GM12878 (cell line): ENCODE measurements around the gene IFNG-AS1. TPM values are rescaled to one million over a fixed set of nuclear protein-coding genes. Genes with fewer than 3 reads are reported as not detected.

ENCODE experiments used
- ATAC-seq: fragments of 200-7000 bp; cut with Tn5 transposase; 3 replicates; pipeline ENCODE4 v1.9.1; 2020; ENCODE audit warnings: mild to moderate bottlenecking, moderate library complexity
- BruUV-seq: library from RNA; stranded (reverse); fragments of 400-500 nt; replicated peaks from 2 replicates; lab custom pipeline; 2021; lab: Mats Ljungman, UMichigan
- CTCF ChIA-PET: fragments of 300-600 bp; sonication (Branson Sonifier 250); formaldehyde crosslinking; extraction: SDS; loops from one replicate; lab custom pipeline; 2021; ENCODE audit warnings: inconsistent platforms; lab: Yijun Ruan, JAX
- POLR2A ChIA-PET: fragments of 350-600 bp; formaldehyde crosslinking; extraction: SDS; loops from one replicate; lab custom pipeline; 2021; ENCODE audit warnings: inconsistent platforms; lab: Charles Lee
- RAD21 ChIA-PET: fragments of 300-600 bp; sonication (Branson Sonifier 250); formaldehyde crosslinking; loops from one replicate; lab custom pipeline; 2023; ENCODE audit warnings: antibody characterized with exemption; ENCODE audit not compliant: unreplicated experiment; lab: Charles Lee
- SMC1A ChIA-PET: fragments of 300-600 bp; sonication (Branson Sonifier 250); formaldehyde crosslinking; loops from one replicate; lab custom pipeline; 2023; ENCODE audit not compliant: unreplicated experiment, uncharacterized antibody; lab: Charles Lee
- DNase-seq: peaks from one replicate; pipeline ENCODE4 v3.0.0-alpha.2; 2011; ENCODE audit warnings: low read depth, low spot score
- FAIRE-seq: peaks from 3 replicates; lab custom pipeline; 2011; peaks lifted over from hg19 to GRCh38; lab: Jason Lieb, UNC
- H2AFZ ChIP-seq: 2 replicates; pipeline ENCODE4 v1.6.0; 2011; ENCODE audit warnings: low read depth, low read length, control low read depth; ENCODE audit not compliant: control insufficient read depth
- H3K27ac ChIP-seq: 2 replicates; pipeline ENCODE4 v1.5.1; 2011; ENCODE audit warnings: control low read depth; ENCODE audit not compliant: control insufficient read depth, insufficient read depth
- H3K27me3 ChIP-seq, 2 experiments: replicated peaks in 1 of 2; 2 replicates each; pipeline versions ENCODE4 v1.6.0 to v1.6.1; 2011; ENCODE audit warnings: low read length in 1 of 2; ENCODE audit not compliant: control insufficient read depth in 2 of 2, insufficient read depth in 2 of 2
- H3K36me3 ChIP-seq, 2 experiments: 2 replicates each; pipeline ENCODE4 v1.5.1; 2011; ENCODE audit warnings: low read length in 1 of 2; ENCODE audit not compliant: control insufficient read depth in 2 of 2, insufficient read depth in 2 of 2
- H3K4me1 ChIP-seq: 2 replicates; pipeline ENCODE4 v1.6.1; 2011; ENCODE audit warnings: mild to moderate bottlenecking, low read length, moderate library complexity, mixed read lengths; ENCODE audit not compliant: control insufficient read depth, insufficient read depth
- H3K4me2 ChIP-seq: 2 replicates; pipeline ENCODE4 v1.6.0; 2011; ENCODE audit warnings: control low read depth; ENCODE audit not compliant: control insufficient read depth, insufficient read depth
- H3K4me3 ChIP-seq: fragments of 200-600 bp; sonication (generic); 2 replicates; pipeline ENCODE4 v1.5.1; 2016
- H3K79me2 ChIP-seq: 2 replicates; pipeline ENCODE4 v1.6.0; 2011; ENCODE audit warnings: low read length; ENCODE audit not compliant: control insufficient read depth, insufficient read depth
- H3K9ac ChIP-seq: 2 replicates; pipeline ENCODE4 v1.8.0; 2011; ENCODE audit warnings: low read length, control low read depth, mixed read lengths; ENCODE audit not compliant: control insufficient read depth, insufficient read depth
- H3K9me3 ChIP-seq: replicated peaks from 3 replicates; pipeline ENCODE4 v1.5.1; 2011; ENCODE audit warnings: mild to moderate bottlenecking, low read length; ENCODE audit not compliant: control insufficient read depth, insufficient read depth
- H4K20me1 ChIP-seq: 2 replicates; pipeline ENCODE4 v1.6.0; 2011; ENCODE audit not compliant: control insufficient read depth, insufficient read depth
- ATF3 ChIP-seq: IDR thresholded peaks from 2 replicates; pipeline ENCODE4 v1.6.1; 2011; ENCODE audit warnings: low read depth, mild to moderate bottlenecking, low read length, moderate library complexity, borderline replicate concordance; ENCODE audit errors: extremely low read depth
- CBFB ChIP-seq: IDR thresholded peaks from 2 replicates; pipeline ENCODE4 v1.6.1; 2016; ENCODE audit warnings: antibody characterized with exemption, low read depth
- CHD1 ChIP-seq: IDR thresholded peaks from 2 replicates; pipeline ENCODE4 v1.6.1; 2012; ENCODE audit warnings: low read depth, low read length, improper control_type of control experiment
- EED ChIP-seq: sonication (generic); IDR thresholded peaks from 2 replicates; pipeline ENCODE4 v1.6.1; 2016; ENCODE audit warnings: antibody characterized with exemption, low read depth
- FOS ChIP-seq: IDR thresholded peaks from 3 replicates; pipeline ENCODE4 v1.6.1; 2011; ENCODE audit warnings: borderline replicate concordance; ENCODE audit not compliant: insufficient read length; ENCODE audit errors: extremely low read depth
- GABPA ChIP-seq: IDR thresholded peaks from 2 replicates; pipeline ENCODE4 v1.6.1; 2014; ENCODE audit warnings: antibody characterized with exemption, low read depth, mild to moderate bottlenecking, inconsistent platforms
- HCFC1 ChIP-seq: fragments of 150-350 bp; IDR thresholded peaks from 2 replicates; pipeline ENCODE4 v1.6.1; 2014; ENCODE audit warnings: low read length
- HSF1 ChIP-seq: fragments of 150-350 bp; IDR thresholded peaks from 2 replicates; pipeline ENCODE4 v1.6.1; 2014; ENCODE audit warnings: mild to moderate bottlenecking, low read depth, low read length
- JUNB ChIP-seq: IDR thresholded peaks from 2 replicates; pipeline ENCODE4 v1.6.1; 2016; ENCODE audit warnings: antibody characterized with exemption, mild to moderate bottlenecking
- MEF2A ChIP-seq: IDR thresholded peaks from 2 replicates; pipeline ENCODE4 v1.6.1; 2011; ENCODE audit warnings: low read depth, mild to moderate bottlenecking, low read length, moderate library complexity; ENCODE audit not compliant: insufficient read depth
- MYB ChIP-seq: fragments of 150-350 bp; IDR thresholded peaks from 2 replicates; pipeline ENCODE4 v1.6.1; 2014; ENCODE audit warnings: mild to moderate bottlenecking, low read depth, low read length, borderline replicate concordance
- NFIC ChIP-seq: IDR thresholded peaks from 2 replicates; pipeline ENCODE4 v1.6.1; 2012; ENCODE audit warnings: low read depth, mild to moderate bottlenecking, inconsistent platforms, low read length, moderate library complexity
- NRF1 ChIP-seq: conservative IDR thresholded peaks from 2 replicates; pipeline ENCODE4 v1.6.1; 2011; ENCODE audit warnings: mild to moderate bottlenecking, low read depth, low read length, improper control_type of control experiment
- SMAD1 ChIP-seq: fragments of 450-650 bp; IDR thresholded peaks from 2 replicates; pipeline ENCODE4 v1.6.1; 2018; ENCODE audit warnings: mild to moderate bottlenecking, low read depth; ENCODE audit not compliant: partially characterized antibody
- SPI1 ChIP-seq: IDR thresholded peaks from 2 replicates; pipeline ENCODE4 v1.6.1; 2011; ENCODE audit warnings: low read depth, mild to moderate bottlenecking, low read length, moderate library complexity, borderline replicate concordance; ENCODE audit not compliant: insufficient read depth
- SUZ12 ChIP-seq: fragments of 200-600 bp; sonication (generic); IDR thresholded peaks from one replicate; pipeline ENCODE4 v1.6.1; 2018; ENCODE audit warnings: antibody characterized with exemption, mild to moderate bottlenecking; ENCODE audit not compliant: unreplicated experiment
- YBX1 ChIP-seq: fragments of 450-650 bp; IDR thresholded peaks from 2 replicates; pipeline ENCODE4 v1.6.1; 2016; ENCODE audit warnings: antibody characterized with exemption
- WGBS: methylation state at CpG from one replicate; pipeline ENCODE4 v1.1.6; 2016; ENCODE audit warnings: low lambda C conversion rate; ENCODE audit not compliant: insufficient replicate concordance, insufficient coverage; ENCODE audit errors: missing lambda C conversion rate; 5-methylcytosine and 5-hydroxymethylcytosine counted together
- in situ Hi-C: fragments of 300-500 bp; cut with MboI; formaldehyde crosslinking; loops from 9 replicates; pipeline ENCODE4 v1.14.3; 2018; ENCODE audit warnings: mixed read lengths
- intact Hi-C: fragments of 100-400 bp; cut with micrococcal nuclease; formaldehyde crosslinking; loops from one replicate; pipeline ENCODE4 v1.14.2; 2022; ENCODE audit not compliant: unreplicated experiment
- polyA plus RNA-seq, 11 experiments: library from polyadenylated mRNA; depleted of rRNA in 4 of 11; unstranded in 6 of 11; stranded (reverse) in 5 of 11; fragments of >200 nt; fragmentation: Nextera tagmentation in 4 of 11; fragmentation: Illumina TruSeq in 1 of 11; extraction: Ambion mirVana in 4 of 11; extraction: Trizol in 1 of 11; gene quantifications; 1 replicate in 1 of 11; 2 replicates in 10 of 11; pipeline versions ENCODE4 v1.2.1 to v1.2.3, GENCODE V29; 2011 to 2016; ENCODE audit warnings: inconsistent platforms in 2 of 11, missing spikeins in 2 of 11, low read depth in 1 of 11
- total RNA-seq, 4 experiments: library from RNA; depleted of rRNA in 3 of 4; stranded (reverse); fragments of >200 nt in 3 of 4; fragmentation: Illumina TruSeq in 1 of 4; extraction: Trizol in 1 of 4; gene quantifications; 2 replicates each; pipeline versions ENCODE4 v1.2.1 to v1.2.3, GENCODE V29; 2013 to 2021

The IFNG-AS1 gene
- total and polyA plus RNA-seq, 10 of the 15 experiments (the other 5 are each of a cell fraction or from before 2014, with no cell fraction given), result 0.40 to 1.9 (median 1.3) TPM

GRCh38 chr12:68034567-68034966 is 45.3 kb downstream of the IFNG-AS1 start:
- Histone ChIP-seq H3K9me3 (no peaks in the 10 kb centered on the region; the same call in 2 of the 3 replicates), H3K27me3 (no peaks in the 10 kb centered on the region), H3K9ac (no peak overlapping the region), H2AFZ (no peak overlapping the region), H3K36me3 (no peaks in the 10 kb centered on the region), H3K4me1 (no peaks in the 10 kb centered on the region; the same call in 1 of the 2 replicates), H3K4me3 (no peak overlapping the region), H3K4me2 (no peak overlapping the region), H4K20me1 (no peaks in the 10 kb centered on the region; the same call in 1 of the 2 replicates), H3K79me2 (no peaks in the 10 kb centered on the region), H3K27ac (no peak overlapping the region)
- ChIA-PET CTCF (interaction anchor here (0.7 kb wide), 1 partner anchor 9 kb away, joined by 3 read pairs; no protein-coding TSS in a partner anchor), POLR2A (no interaction called here), SMC1A (interaction anchor here (1.4 kb wide), 1 partner anchor 41 kb away, joined by 4 read pairs; no protein-coding TSS in a partner anchor), RAD21 (no interaction called here)
- TF ChIP-seq SUZ12, result no peak
- TF ChIP-seq SPI1, result peak; percentile 52; the same call in 1 of the 2 replicates
- DNase-seq (no peak), FAIRE-seq (no peak), ATAC-seq (no peak)
- intact Hi-C loops (no loop called here), in situ Hi-C loops (no loop called here)
- WGBS, result 82% methylated on average over 5 of the region's 5 CpGs
- no TSS peak for BruUV-seq

- WGBS, result 94% methylated on average over 7 of the region's 7 CpGs
- peaks cover under 1% of the 10 kb centered on the region; the same call in 1 of the 2 replicates for H3K4me1 ChIP-seq
- DNase-seq, result no peak
- no peaks in the 10 kb centered on the region for H3K36me3 ChIP-seq
- H3K4me3 ChIP-seq, result no peak overlapping the region
- no peak for TF ChIP-seq MYB
- no peak for TF ChIP-seq EED
- no peak for TF ChIP-seq MEF2A
- no peak for TF ChIP-seq SMAD1
- no peak for TF ChIP-seq HCFC1
- TF ChIP-seq CBFB, result no peak
- no peak for TF ChIP-seq JUNB
- TF ChIP-seq ATF3, result no peak
- no peak for TF ChIP-seq GABPA
- no peak for TF ChIP-seq HSF1
- TF ChIP-seq FOS, result no peak
- TF ChIP-seq NRF1, result no peak
- no peak for TF ChIP-seq NFIC
- TF ChIP-seq YBX1, result no peak
- no peak for TF ChIP-seq CHD1
- TF ChIP-seq, all 136 proteins: peak for 0
- FAIRE-seq (no peak), ATAC-seq (no peak)
- ChIA-PET POLR2A (no interaction called here), SMC1A (interaction anchor here (1.0 to 7.1 kb wide), 6 partner anchors 19 to 680 kb away, joined by 3 to 83 read pairs (median 6); partner anchors contain the start of gene IFNG), CTCF (interaction anchor here (1.0 to 6.8 kb wide), 12 partner anchors 14 to 280 kb away, joined by 3 to 113 read pairs (median 4); partner anchors contain the start of gene IFNG), RAD21 (interaction anchor here (0.8 to 6.4 kb wide), 3 partner anchors 12 to 681 kb away, joined by 3 to 56 read pairs (median 5); partner anchors contain the start of gene IFNG)
- no peak overlapping the region for H3K9ac ChIP-seq
- in situ Hi-C loops (no loop called here), intact Hi-C loops (no loop called here)
- BruUV-seq, result no TSS peak
- H3K4me2 ChIP-seq, result no peak overlapping the region
- H2AFZ ChIP-seq, result no peak overlapping the region
- H3K9me3 ChIP-seq, result no peaks in the 10 kb centered on the region; the same call in 2 of the 3 replicates
- no peaks in the 10 kb centered on the region; the same call in 1 of the 2 replicates for H4K20me1 ChIP-seq
- H3K27ac ChIP-seq, result no peak overlapping the region
- no peaks in the 10 kb centered on the region for H3K27me3 ChIP-seq
- H3K79me2 ChIP-seq, result no peaks in the 10 kb centered on the region
Observed at GRCh38 chr12:68036642-68037041, 47.4 kb downstream of the IFNG-AS1 start.
